Smooth muscle cell (in vitro differentiated cells): ENCODE data around the gene HGD. TPM values are rescaled to one million over a fixed set of nuclear protein-coding genes. Genes with fewer than 3 reads are reported as not detected.

Experiments used
- DNase-seq: peaks from one replicate; lab custom pipeline; 2025; ENCODE audit not compliant: unreplicated experiment; lab: John Stamatoyannopoulos, UW
- H2AFZ ChIP-seq: fragments of 200-600 bp; sonication (generic); 2 replicates; pipeline ENCODE4 v1.6.0; 2016; ENCODE audit warnings: antibody characterized with exemption, low read depth, mild to moderate bottlenecking
- H3F3A ChIP-seq: fragments of 200-600 bp; sonication (generic); 2 replicates; pipeline ENCODE4 v1.6.0; 2017; ENCODE audit warnings: antibody characterized with exemption, low read depth
- H3K27ac ChIP-seq: fragments of 200-600 bp; sonication (generic); 2 replicates; pipeline ENCODE4 v1.5.1; 2016; ENCODE audit warnings: low read depth, mild to moderate bottlenecking
- H3K27me3 ChIP-seq: fragments of 200-600 bp; sonication (generic); 2 replicates; pipeline ENCODE4 v1.6.1; 2016; ENCODE audit warnings: low read depth, mild to moderate bottlenecking
- H3K36me3 ChIP-seq: fragments of 200-600 bp; sonication (generic); 2 replicates; pipeline ENCODE4 v1.5.1; 2016; ENCODE audit warnings: low read depth
- H3K4me1 ChIP-seq: fragments of 200-600 bp; sonication (generic); 2 replicates; pipeline ENCODE4 v1.5.1; 2016; ENCODE audit warnings: low read depth
- H3K4me2 ChIP-seq: fragments of 200-600 bp; sonication (generic); 2 replicates; pipeline ENCODE4 v1.6.0; 2016; ENCODE audit warnings: mild to moderate bottlenecking
- H3K4me3 ChIP-seq: fragments of 200-600 bp; sonication (generic); 2 replicates; pipeline ENCODE4 v1.5.1; 2016; ENCODE audit warnings: mild to moderate bottlenecking
- H3K79me2 ChIP-seq: fragments of 200-600 bp; sonication (generic); 2 replicates; pipeline ENCODE4 v1.6.0; 2016; ENCODE audit warnings: low read depth, mild to moderate bottlenecking
- H3K9ac ChIP-seq: fragments of 200-600 bp; sonication (generic); 2 replicates; pipeline ENCODE4 v1.6.0; 2016; ENCODE audit warnings: low read depth
- H3K9me3 ChIP-seq: fragments of 200-600 bp; sonication (generic); replicated peaks from 2 replicates; pipeline ENCODE4 v1.5.1; 2016; ENCODE audit warnings: low read depth
- H4K20me1 ChIP-seq: fragments of 200-600 bp; sonication (generic); 2 replicates; pipeline ENCODE4 v1.6.0; 2016; ENCODE audit warnings: low read depth
- WGBS: methylation state at CpG from one replicate; pipeline ENCODE4 v1.1.7; 2016; ENCODE audit warnings: low lambda C conversion rate; 5-methylcytosine and 5-hydroxymethylcytosine counted together
- polyA plus RNA-seq: library from polyadenylated mRNA; unstranded; fragments of >200 nt; fragmentation: Nextera tagmentation; extraction: Ambion mirVana; gene quantifications from 2 replicates; pipeline ENCODE4 v1.2.1, GENCODE V29; 2016
- total RNA-seq: library from RNA; depleted of rRNA; stranded (reverse); fragments of >200 nt; gene quantifications from 2 replicates; pipeline ENCODE4 v1.2.3, GENCODE V29; 2014
- TF ChIP-seq, protein P1 (sequence below): fragments of 200-600 bp; sonication (generic); IDR thresholded peaks from 2 replicates; pipeline ENCODE4 v1.5.1; 2017; ENCODE audit warnings: borderline replicate concordance, mild to moderate bottlenecking, antibody characterized with exemption; ENCODE audit not compliant: insufficient read depth, poor library complexity, severe bottlenecking

Gene HGD
- total and polyA plus RNA-seq, 2 experiments from 2014 or later, result 3.8 to 10.9 TPM

DNA sequence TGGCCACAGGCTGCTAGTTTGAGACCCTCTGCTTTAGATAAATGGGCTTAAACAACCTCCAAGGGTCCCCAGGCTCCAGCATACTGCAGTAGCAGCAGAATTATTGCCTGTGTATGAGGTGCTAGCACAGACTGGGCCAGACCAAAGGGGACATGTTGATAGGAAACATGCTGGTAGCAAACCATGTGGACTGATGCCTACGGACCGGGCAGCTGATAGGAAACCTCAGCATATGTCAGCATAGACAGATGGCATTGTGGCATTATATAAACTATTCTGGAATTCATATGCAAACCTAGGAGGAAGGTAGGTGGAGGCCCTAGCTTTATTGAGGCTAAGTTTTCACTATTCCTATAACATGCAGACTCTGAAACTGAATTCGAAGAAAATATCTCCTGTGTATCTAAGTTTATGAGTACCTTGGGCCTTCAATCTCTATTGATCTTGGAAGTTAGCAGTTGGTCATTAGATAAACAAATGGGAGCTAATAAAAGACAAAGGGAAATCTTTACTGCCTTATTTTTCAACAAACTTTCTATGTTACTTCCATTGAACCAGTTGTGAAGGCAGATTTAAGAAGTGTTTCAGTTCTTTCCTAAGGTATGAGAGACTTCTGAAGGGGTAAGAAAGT is 1.7 kb upstream of the HGD start:
- 98% methylated on average over 3 of the region's 3 CpGs for WGBS
- TF ChIP-seq, protein P1, sequence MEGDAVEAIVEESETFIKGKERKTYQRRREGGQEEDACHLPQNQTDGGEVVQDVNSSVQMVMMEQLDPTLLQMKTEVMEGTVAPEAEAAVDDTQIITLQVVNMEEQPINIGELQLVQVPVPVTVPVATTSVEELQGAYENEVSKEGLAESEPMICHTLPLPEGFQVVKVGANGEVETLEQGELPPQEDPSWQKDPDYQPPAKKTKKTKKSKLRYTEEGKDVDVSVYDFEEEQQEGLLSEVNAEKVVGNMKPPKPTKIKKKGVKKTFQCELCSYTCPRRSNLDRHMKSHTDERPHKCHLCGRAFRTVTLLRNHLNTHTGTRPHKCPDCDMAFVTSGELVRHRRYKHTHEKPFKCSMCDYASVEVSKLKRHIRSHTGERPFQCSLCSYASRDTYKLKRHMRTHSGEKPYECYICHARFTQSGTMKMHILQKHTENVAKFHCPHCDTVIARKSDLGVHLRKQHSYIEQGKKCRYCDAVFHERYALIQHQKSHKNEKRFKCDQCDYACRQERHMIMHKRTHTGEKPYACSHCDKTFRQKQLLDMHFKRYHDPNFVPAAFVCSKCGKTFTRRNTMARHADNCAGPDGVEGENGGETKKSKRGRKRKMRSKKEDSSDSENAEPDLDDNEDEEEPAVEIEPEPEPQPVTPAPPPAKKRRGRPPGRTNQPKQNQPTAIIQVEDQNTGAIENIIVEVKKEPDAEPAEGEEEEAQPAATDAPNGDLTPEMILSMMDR, result no peak
- Histone ChIP-seq H3K4me1 (peaks cover 12% of the 10 kb centered on the region), H3K36me3 (no peaks in the 10 kb centered on the region), H3K9me3 (no peaks in the 10 kb centered on the region), H4K20me1 (no peaks in the 10 kb centered on the region), H3F3A (no peaks in the 10 kb centered on the region), H2AFZ (no peak overlapping the region), H3K79me2 (no peaks in the 10 kb centered on the region), H3K4me2 (no peak overlapping the region), H3K9ac (no peak overlapping the region), H3K27me3 (no peaks in the 10 kb centered on the region), H3K27ac (no peak overlapping the region), H3K4me3 (no peak overlapping the region)
- no peak for DNase-seq

GRCh38 chr3:120683213-120683612 is 1.2 kb upstream of the HGD start:
- Histone ChIP-seq H3K9ac (no peak overlapping the region), H3K9me3 (no peaks in the 10 kb centered on the region), H3K27ac (no peak overlapping the region), H4K20me1 (no peaks in the 10 kb centered on the region), H3K27me3 (no peaks in the 10 kb centered on the region), H3K4me1 (peaks cover 13% of the 10 kb centered on the region), H2AFZ (no peak overlapping the region), H3K36me3 (no peaks in the 10 kb centered on the region), H3K4me3 (no peak overlapping the region), H3K4me2 (no peak overlapping the region), H3F3A (no peaks in the 10 kb centered on the region), H3K79me2 (no peaks in the 10 kb centered on the region)
- TF ChIP-seq, protein P1, result no peak
- DNase-seq, result no peak
- WGBS, result 90% methylated on average over 1 of the region's 1 CpG

GRCh38 chr3:120681506-120682038 is 467 bp downstream of the HGD start:
- H3K4me3 ChIP-seq, result peak overlapping the region; percentile 34
- no peaks in the 10 kb centered on the region for H3K79me2 ChIP-seq
- no peaks in the 10 kb centered on the region for H3K27me3 ChIP-seq
- no peaks in the 10 kb centered on the region for H4K20me1 ChIP-seq
- no peaks in the 10 kb centered on the region for H3K36me3 ChIP-seq
- H3K27ac ChIP-seq, result no peak overlapping the region
- peaks cover 12% of the 10 kb centered on the region for H3K4me1 ChIP-seq
- WGBS, result 95% methylated on average over 4 of the region's 4 CpGs
- no peak overlapping the region for H2AFZ ChIP-seq
- no peaks in the 10 kb centered on the region for H3K9me3 ChIP-seq
- no peak for DNase-seq
- no peaks in the 10 kb centered on the region for H3F3A ChIP-seq
- H3K9ac ChIP-seq, result no peak overlapping the region
- no peak overlapping the region for H3K4me2 ChIP-seq
- TF ChIP-seq, protein P1, result no peak

- WGBS, result 95% methylated on average over 2 of the region's 2 CpGs
- H3K79me2 ChIP-seq, result no peaks in the 10 kb centered on the region
- TF ChIP-seq, protein P1, result no peak
- H3K4me2 ChIP-seq, result no peak overlapping the region
- H3F3A ChIP-seq, result no peaks in the 10 kb centered on the region
- no peaks in the 10 kb centered on the region for H3K27me3 ChIP-seq
- H3K36me3 ChIP-seq, result no peaks in the 10 kb centered on the region
- no peak overlapping the region for H3K27ac ChIP-seq
- DNase-seq, result no peak
- H3K4me3 ChIP-seq, result peak overlapping the region; percentile 34
- no peak overlapping the region for H2AFZ ChIP-seq
- no peaks in the 10 kb centered on the region for H3K9me3 ChIP-seq
- no peak overlapping the region for H3K9ac ChIP-seq
- no peaks in the 10 kb centered on the region for H4K20me1 ChIP-seq
- peaks cover 12% of the 10 kb centered on the region for H3K4me1 ChIP-seq
Observed at GRCh38 chr3:120681018-120681417, 1.0 kb downstream of the HGD start.
